ENCODE data around the gene NTSR1.

- TF ChIP-seq CTCF (IDR thresholded peaks at IDR 0.05) (no peak), POLR2A (IDR thresholded peaks at IDR 0.05) (no peak), POLR2AphosphoS5 (IDR thresholded peaks at IDR 0.05) (no peak)
These were observed 24.3 kb downstream of the NTSR1 start for GRCh38 chr20:62732842-62733525.
